ENCODE measurements around the gene BMPR1B. TPM values are rescaled to one million over a fixed set of nuclear protein-coding genes. Genes with fewer than 3 reads are reported as not detected.

Gene BMPR1B
- total RNA-seq, 6 experiments from 2014 or later = 0.31 to 1.6 (median 0.62) TPM

DNA sequence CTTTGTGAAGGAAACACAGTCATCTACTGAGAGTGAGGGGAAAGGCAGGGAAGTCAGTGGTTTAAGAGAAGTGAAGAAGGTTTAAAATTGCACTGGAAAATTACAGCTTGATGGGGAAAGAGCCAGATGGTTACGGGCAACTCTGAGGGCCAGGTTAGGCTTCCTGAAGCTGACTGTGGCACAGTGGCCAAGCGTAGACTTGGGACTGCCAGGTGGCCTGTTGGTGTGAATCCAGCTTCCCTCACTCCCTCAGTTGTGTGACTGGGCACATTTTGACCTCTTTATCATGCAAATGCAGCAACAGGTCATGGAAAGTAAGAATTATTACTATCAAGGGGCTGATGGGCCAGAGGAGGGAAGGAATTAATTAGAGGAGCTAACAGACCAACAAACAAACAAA lies 400.9 kb downstream of the BMPR1B start:
- Histone ChIP-seq H3K36me3 (no peaks in the 10 kb centered on the region), H3K9me3 (no peaks in the 10 kb centered on the region), H3K27ac (no peak overlapping the region), H3K4me3 (no peak overlapping the region), H3K4me1 (no peaks in the 10 kb centered on the region), H3K27me3 (no peaks in the 10 kb centered on the region)
- no peak for TF ChIP-seq POLR2A (IDR thresholded peaks at IDR 0.05)
- TF ChIP-seq, protein P1, sequence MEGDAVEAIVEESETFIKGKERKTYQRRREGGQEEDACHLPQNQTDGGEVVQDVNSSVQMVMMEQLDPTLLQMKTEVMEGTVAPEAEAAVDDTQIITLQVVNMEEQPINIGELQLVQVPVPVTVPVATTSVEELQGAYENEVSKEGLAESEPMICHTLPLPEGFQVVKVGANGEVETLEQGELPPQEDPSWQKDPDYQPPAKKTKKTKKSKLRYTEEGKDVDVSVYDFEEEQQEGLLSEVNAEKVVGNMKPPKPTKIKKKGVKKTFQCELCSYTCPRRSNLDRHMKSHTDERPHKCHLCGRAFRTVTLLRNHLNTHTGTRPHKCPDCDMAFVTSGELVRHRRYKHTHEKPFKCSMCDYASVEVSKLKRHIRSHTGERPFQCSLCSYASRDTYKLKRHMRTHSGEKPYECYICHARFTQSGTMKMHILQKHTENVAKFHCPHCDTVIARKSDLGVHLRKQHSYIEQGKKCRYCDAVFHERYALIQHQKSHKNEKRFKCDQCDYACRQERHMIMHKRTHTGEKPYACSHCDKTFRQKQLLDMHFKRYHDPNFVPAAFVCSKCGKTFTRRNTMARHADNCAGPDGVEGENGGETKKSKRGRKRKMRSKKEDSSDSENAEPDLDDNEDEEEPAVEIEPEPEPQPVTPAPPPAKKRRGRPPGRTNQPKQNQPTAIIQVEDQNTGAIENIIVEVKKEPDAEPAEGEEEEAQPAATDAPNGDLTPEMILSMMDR (IDR thresholded peaks at IDR 0.05) = no peak
- ATAC-seq (no peak), DNase-seq (no peak)
- intact Hi-C loops (cut with DNase I) = no loop called here
- WGBS (ENCODE audit: insufficient coverage, low coverage, low lambda C conversion rate, missing lambda C conversion rate) = 86% methylated on average over 2 of the region's 2 CpGs

DNA sequence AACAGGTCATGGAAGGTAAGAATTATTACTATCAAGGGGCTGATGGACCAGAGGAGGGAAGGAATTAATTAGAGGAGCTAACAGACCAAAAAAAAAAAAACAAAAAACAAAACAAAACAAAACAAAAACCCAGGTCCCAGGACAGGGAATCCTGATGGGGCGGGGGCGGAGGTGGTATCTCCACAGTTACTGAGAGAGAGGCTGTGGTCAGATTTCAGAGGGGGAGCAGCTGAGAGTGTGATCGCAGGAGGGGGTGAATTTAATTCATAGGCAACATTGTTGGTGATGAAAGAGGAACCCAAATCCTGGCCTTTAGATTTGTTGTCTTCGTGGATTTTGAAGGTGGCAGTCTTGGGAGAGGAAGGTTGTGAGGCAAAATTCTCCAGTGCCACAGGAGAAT lies 401.6 kb downstream of the BMPR1B start:
- TF ChIP-seq, protein P1 (IDR thresholded peaks at IDR 0.05) = no peak
- Histone ChIP-seq H3K27ac (no peak overlapping the region), H3K4me1 (no peaks in the 10 kb centered on the region), H3K36me3 (no peaks in the 10 kb centered on the region), H3K4me3 (no peak overlapping the region), H3K9me3 (no peaks in the 10 kb centered on the region), H3K27me3 (no peaks in the 10 kb centered on the region)
- intact Hi-C loops (cut with DNase I) = no loop called here
- ATAC-seq (no peak), DNase-seq (no peak)
- 72% methylated on average over 4 of the region's 4 CpGs for WGBS (ENCODE audit: insufficient coverage, low coverage, low lambda C conversion rate, missing lambda C conversion rate)

DNA sequence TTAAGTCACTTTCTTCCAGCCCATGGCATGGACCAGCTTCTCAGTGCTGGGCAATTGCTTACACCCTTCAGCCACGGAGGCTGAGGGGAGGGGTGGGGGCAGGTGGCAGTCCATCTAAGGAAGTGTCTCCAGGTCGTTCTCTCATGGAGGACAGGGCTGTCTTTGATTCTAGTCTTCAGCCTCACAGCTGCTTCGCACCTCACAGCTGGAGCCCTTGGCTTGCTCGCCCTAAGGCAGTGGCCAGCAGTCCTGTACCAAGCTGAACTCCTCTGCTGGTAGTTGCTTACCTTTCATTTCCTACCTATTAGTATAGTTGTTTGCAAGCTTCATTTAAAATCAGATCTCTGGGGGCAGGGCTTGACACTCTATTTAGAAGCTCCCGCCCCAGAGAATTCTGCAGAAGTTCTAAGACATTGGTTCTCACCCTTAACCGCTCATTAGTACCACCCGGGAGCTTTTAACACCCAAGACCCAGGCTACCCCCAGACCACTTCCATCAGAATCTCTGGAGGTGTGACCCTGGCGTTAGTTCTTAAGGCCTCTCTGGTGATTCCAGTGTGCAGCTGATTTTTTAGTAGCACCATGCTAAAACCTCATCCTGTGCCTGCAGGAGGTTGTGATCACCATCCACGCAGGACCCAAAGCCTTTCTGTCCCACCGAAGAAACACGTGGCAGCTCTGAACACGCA lies 404.2 kb downstream of the BMPR1B start:
- Histone ChIP-seq H3K27ac (no peak overlapping the region), H3K4me1 (no peaks in the 10 kb centered on the region), H3K9me3 (no peaks in the 10 kb centered on the region), H3K27me3 (no peaks in the 10 kb centered on the region), H3K36me3 (no peaks in the 10 kb centered on the region), H3K4me3 (no peak overlapping the region)
- ATAC-seq (no peak), DNase-seq (no peak)
- TF ChIP-seq, protein P1 (IDR thresholded peaks at IDR 0.05) = no peak
- no peak for TF ChIP-seq POLR2A (IDR thresholded peaks at IDR 0.05)
- intact Hi-C loops (cut with DNase I) = no loop called here
- 59% methylated on average over 10 of the region's 12 CpGs for WGBS (ENCODE audit: insufficient coverage, low coverage, low lambda C conversion rate, missing lambda C conversion rate)

DNA sequence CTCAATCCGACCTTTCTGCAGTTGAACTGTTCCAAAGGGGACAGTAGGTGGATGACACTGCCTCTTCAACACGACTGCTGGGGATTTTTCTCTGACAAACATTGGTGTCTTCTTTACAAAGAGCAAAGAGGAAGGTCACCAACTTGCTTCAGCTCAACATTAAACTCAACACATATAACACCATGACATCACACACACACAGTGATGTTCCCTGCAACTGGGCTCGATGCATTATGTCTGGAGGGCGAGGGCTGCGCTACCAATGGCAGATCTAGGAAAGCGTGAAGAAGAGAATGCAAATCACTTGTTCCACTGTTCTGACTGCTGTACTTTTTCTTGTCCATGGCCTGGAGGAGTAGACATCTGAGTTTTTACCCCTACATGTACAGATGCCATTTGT lies 405.1 kb downstream of the BMPR1B start:
- Histone ChIP-seq H3K4me3 (no peak overlapping the region), H3K27ac (no peak overlapping the region), H3K36me3 (no peaks in the 10 kb centered on the region), H3K4me1 (no peaks in the 10 kb centered on the region), H3K9me3 (no peaks in the 10 kb centered on the region), H3K27me3 (no peaks in the 10 kb centered on the region)
- ATAC-seq (no peak), DNase-seq (no peak)
- TF ChIP-seq, protein P1 (IDR thresholded peaks at IDR 0.05) = no peak
- TF ChIP-seq POLR2A (IDR thresholded peaks at IDR 0.05) = no peak
- 33% methylated on average over 3 of the region's 6 CpGs for WGBS (ENCODE audit: insufficient coverage, low coverage, low lambda C conversion rate, missing lambda C conversion rate)
- intact Hi-C loops (cut with DNase I) = no loop called here

Data from right lobe of liver (tissue), 6 donors.